HUES48 (cell line): ENCODE data around the gene VPS13A.

Experiments used
- H3K27ac ChIP-seq: one replicate; pipeline ENCODE4 v1.7.0; 2013; ENCODE audit warnings: low read depth, low read length, inconsistent platforms
- H3K27me3 ChIP-seq: 2 replicates; pipeline ENCODE4 v1.6.1; 2013; ENCODE audit warnings: mild to moderate bottlenecking, low read length; ENCODE audit not compliant: control insufficient read depth, insufficient read depth
- H3K36me3 ChIP-seq: 2 replicates; pipeline ENCODE4 v1.6.1; 2013; ENCODE audit warnings: low read length; ENCODE audit not compliant: control insufficient read depth, insufficient read depth
- H3K4me1 ChIP-seq: 2 replicates; pipeline ENCODE4 v1.6.1; 2013; ENCODE audit warnings: mild to moderate bottlenecking, low read length; ENCODE audit not compliant: control insufficient read depth, insufficient read depth
- H3K4me3 ChIP-seq: 2 replicates; pipeline ENCODE4 v1.5.1; 2013; ENCODE audit warnings: mild to moderate bottlenecking, low read depth, low read length
- H3K9ac ChIP-seq: 2 replicates; pipeline ENCODE4 v1.6.1; 2013; ENCODE audit warnings: mild to moderate bottlenecking, low read depth, low read length, moderate library complexity
- H3K9me3 ChIP-seq: 2 replicates; pipeline ENCODE4 v1.6.1; 2013; ENCODE audit warnings: low read length; ENCODE audit not compliant: control insufficient read depth, insufficient read depth

VPS13A gene

GRCh38 chr9:77455312-77455927 lies 278.1 kb downstream of the VPS13A start:
- H3K4me3 ChIP-seq = no peak overlapping the region
- H3K4me1 ChIP-seq = peaks cover 14% of the 10 kb centered on the region
- no peaks in the 10 kb centered on the region for H3K27me3 ChIP-seq
- H3K9ac ChIP-seq = no peak overlapping the region
- H3K9me3 ChIP-seq = no peaks in the 10 kb centered on the region
- no peaks in the 10 kb centered on the region for H3K36me3 ChIP-seq
- H3K27ac ChIP-seq = no peak overlapping the region

DNA sequence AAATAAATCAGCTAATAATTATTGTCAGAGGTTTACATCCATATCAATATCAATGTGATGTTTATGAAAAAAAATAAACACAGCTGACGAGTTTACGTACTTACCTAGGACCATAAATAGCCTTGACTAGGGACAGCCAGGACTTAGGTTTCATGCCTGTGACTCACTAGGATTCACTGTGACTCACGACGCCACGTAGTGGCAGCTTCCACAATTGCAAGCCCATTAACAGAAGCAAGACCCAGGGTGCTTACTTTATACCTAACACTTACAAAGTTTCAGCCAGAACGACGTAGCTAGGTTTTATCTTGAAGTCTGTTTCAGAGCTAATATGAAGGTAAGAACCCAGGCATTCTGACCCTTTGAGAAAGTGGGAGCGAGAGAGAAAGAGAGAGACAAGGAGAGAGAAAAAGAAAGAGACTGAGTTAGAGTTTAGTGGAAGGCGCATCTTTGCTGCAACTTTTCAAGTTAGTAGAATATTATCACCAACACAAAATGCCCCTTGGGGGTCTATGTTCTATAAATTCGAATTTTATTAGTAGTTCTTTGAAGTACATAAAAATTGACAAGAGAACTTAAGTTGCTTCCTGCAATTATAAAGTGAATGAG lies 279.6 kb downstream of the VPS13A start:
- no peaks in the 10 kb centered on the region for H3K36me3 ChIP-seq
- no peaks in the 10 kb centered on the region for H3K27me3 ChIP-seq
- H3K4me3 ChIP-seq = no peak overlapping the region
- H3K9ac ChIP-seq = no peak overlapping the region
- H3K4me1 ChIP-seq = peaks cover 29% of the 10 kb centered on the region
- H3K27ac ChIP-seq = no peak overlapping the region
- no peaks in the 10 kb centered on the region for H3K9me3 ChIP-seq

GRCh38 chr9:77457916-77458592 lies 280.7 kb downstream of the VPS13A start:
- H3K27ac ChIP-seq = no peak overlapping the region
- H3K9ac ChIP-seq = no peak overlapping the region
- H3K4me3 ChIP-seq = no peak overlapping the region
- H3K9me3 ChIP-seq = no peaks in the 10 kb centered on the region
- peaks cover 31% of the 10 kb centered on the region for H3K4me1 ChIP-seq
- H3K27me3 ChIP-seq = no peaks in the 10 kb centered on the region
- no peaks in the 10 kb centered on the region for H3K36me3 ChIP-seq

- Histone ChIP-seq H3K4me3 (no peak overlapping the region), H3K9me3 (no peaks in the 10 kb centered on the region), H3K27ac (no peak overlapping the region), H3K9ac (no peak overlapping the region), H3K4me1 (peaks cover 37% of the 10 kb centered on the region), H3K27me3 (no peaks in the 10 kb centered on the region), H3K36me3 (no peaks in the 10 kb centered on the region)
Measured at GRCh38 chr9:77460938-77461337, 283.6 kb downstream of the VPS13A start.

GRCh38 chr9:77462066-77462465 lies 284.7 kb downstream of the VPS13A start:
- H3K27me3 ChIP-seq = no peaks in the 10 kb centered on the region
- no peaks in the 10 kb centered on the region for H3K9me3 ChIP-seq
- no peak overlapping the region for H3K9ac ChIP-seq
- peaks cover 39% of the 10 kb centered on the region for H3K4me1 ChIP-seq
- H3K4me3 ChIP-seq = no peak overlapping the region
- no peak overlapping the region for H3K27ac ChIP-seq
- H3K36me3 ChIP-seq = no peaks in the 10 kb centered on the region

DNA sequence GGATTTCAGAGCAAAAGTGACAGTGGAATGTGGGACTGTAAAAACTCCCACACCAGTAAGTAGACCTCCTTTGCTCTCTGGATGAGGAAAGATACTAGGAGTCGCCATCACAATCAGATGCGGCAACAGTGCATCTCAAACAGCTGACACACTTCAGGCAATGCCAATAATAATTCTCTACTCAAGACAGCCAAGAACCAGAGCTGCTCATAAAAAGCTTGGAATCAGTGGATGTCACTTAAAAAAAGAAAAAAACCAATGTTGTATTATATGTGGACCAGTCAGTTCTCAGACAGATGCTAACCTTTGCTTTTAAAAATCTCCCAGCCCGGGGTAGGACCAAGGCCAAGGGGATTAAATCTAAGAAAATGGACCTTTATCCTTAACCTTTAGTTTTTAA lies 285.8 kb downstream of the VPS13A start:
- Histone ChIP-seq H3K4me1 (peaks cover 38% of the 10 kb centered on the region), H3K4me3 (no peak overlapping the region), H3K36me3 (no peaks in the 10 kb centered on the region), H3K27ac (no peak overlapping the region), H3K9ac (no peak overlapping the region), H3K27me3 (no peaks in the 10 kb centered on the region), H3K9me3 (no peaks in the 10 kb centered on the region)

DNA sequence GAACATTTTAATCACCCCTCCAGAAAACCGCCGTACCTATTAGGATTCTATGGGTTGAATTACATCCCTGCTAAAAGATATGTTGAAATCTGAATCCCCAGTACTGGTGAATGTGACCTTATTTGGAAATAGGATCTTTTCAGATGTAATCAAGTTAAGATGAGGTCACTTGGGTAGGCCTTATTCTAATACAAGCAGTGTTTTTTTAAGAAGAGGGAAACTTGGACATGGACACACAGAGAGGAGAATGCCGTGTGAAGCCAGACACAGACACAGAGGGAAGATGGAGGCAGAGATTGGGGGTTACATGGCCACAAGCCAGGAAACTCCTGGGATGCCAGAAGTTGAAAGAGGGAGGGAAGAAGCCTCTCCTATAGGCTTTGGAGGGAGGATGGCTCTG lies 287.3 kb downstream of the VPS13A start:
- no peaks in the 10 kb centered on the region for H3K9me3 ChIP-seq
- H3K4me1 ChIP-seq = peaks cover 38% of the 10 kb centered on the region
- H3K27me3 ChIP-seq = no peaks in the 10 kb centered on the region
- no peak overlapping the region for H3K27ac ChIP-seq
- H3K9ac ChIP-seq = no peak overlapping the region
- no peak overlapping the region for H3K4me3 ChIP-seq
- no peaks in the 10 kb centered on the region for H3K36me3 ChIP-seq

- H3K4me3 ChIP-seq = no peak overlapping the region
- H3K9ac ChIP-seq = no peak overlapping the region
- no peak overlapping the region for H3K27ac ChIP-seq
- peaks cover 15% of the 10 kb centered on the region for H3K4me1 ChIP-seq
- H3K36me3 ChIP-seq = no peaks in the 10 kb centered on the region
- no peaks in the 10 kb centered on the region for H3K27me3 ChIP-seq
- 0 out of 2 replicates have a peak, but pooled peaks cover 3% of the 10 kb centered on the region for H3K9me3 ChIP-seq
Measured at GRCh38 chr9:77469515-77470231, 292.3 kb downstream of the VPS13A start.
